HG03460 (cell line): ENCODE results near the gene KCNK2.

ENCODE experiments used
- ATAC-seq: cut with Tn5 transposase; IDR thresholded peaks from one replicate; pipeline ENCODE4 v1.9.1; 2021; ENCODE audit not compliant: unreplicated experiment

Gene KCNK2, protein sequence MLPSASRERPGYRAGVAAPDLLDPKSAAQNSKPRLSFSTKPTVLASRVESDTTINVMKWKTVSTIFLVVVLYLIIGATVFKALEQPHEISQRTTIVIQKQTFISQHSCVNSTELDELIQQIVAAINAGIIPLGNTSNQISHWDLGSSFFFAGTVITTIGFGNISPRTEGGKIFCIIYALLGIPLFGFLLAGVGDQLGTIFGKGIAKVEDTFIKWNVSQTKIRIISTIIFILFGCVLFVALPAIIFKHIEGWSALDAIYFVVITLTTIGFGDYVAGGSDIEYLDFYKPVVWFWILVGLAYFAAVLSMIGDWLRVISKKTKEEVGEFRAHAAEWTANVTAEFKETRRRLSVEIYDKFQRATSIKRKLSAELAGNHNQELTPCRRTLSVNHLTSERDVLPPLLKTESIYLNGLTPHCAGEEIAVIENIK

DNA sequence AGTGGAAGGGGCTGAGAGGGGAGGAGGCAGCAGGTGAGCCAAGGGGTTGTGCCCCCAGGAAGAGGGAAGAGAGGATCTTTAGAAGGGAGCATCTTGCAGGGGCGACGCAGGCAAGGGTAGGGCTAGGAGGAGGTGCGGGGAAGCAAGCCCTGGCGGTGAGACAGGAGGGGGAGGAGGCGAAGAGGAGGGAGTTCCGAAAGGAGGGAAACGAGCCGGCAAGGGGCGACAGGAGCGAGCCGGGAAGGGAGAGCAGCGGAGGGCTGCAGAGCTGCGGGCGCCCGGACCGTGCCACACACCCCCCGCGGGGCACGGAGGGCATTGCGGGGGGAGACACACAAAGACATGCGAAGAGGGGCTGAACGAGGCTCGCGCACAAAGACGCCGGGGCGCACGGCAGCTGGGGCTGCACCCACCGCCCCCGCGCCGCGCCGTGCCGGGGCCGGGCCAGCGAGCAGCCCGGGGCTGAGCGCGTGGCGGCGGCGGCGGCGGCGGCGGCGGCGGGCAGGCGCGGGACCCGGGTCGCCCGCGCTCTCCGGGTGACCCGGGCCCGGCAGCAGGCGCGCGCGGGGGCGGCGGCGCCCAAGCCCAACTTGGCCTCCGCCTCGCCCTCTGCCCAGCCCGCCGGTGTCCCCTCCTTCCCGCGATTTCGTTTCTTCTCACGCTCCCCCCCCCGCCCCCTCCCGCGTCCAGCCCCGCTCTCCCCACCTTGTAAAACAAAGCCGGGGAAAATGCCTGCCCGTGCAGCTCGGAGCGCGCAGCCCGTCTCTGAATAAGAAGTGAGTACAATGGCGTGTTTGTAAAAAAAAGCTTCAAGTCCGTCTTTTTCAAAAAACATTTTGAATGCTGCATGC lies at the start of gene KCNK2:
Gene KCNK2 (plus strand): TSS at position 206 of the 851 bp plus-strand sequence. CDS start 649 bp downstream, outside the sequence.
- no peak for ATAC-seq

DNA sequence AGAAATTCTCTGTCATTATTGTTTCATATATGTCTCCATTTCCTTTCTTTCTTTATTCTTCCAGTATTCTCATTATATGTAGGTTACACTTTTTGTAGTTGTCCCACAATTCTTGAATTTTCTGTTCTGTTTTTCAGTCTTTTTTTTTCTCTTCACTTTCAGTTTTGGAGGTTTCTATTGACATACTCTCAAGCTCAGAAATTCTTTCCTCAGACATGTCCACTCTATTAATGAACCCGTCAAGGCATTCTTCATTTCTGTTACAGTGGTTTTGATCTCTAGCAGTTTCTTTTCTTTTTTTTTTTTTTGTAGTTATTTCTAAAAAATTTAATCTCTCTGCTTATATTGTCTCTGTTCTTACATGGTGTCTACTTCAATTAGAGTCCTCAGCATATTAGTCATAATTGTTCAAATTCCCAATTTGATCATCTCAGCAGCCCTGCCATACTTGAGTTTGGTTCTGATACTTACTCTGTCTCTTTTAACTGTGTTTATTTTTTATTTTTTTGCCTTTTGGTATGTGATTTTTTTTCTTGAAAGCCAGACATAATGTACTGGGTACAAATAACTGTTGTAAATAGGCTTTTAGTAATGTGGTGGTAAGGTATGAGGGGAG lies 49.5 kb upstream of the KCNK2 start:
- no peak for ATAC-seq

DNA sequence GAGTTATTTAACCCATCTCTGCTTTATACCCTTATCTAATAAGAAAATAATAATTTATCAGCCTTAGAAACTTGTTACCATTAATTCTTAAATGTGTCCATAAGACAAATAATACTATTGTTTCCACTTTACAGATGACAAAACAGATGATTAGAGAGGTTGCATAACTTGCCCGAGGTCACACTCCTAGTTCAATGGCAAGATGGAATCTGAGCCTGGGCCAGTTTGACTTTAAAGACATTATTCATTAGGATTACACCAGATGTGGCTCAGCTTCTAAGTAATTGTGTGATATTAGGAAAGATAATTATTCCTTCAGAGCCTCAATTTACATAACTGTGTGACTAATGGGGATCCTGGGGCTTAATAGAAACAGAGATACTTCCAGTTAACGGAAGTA lies 42.3 kb upstream of the KCNK2 start:
- no peak for ATAC-seq

DNA sequence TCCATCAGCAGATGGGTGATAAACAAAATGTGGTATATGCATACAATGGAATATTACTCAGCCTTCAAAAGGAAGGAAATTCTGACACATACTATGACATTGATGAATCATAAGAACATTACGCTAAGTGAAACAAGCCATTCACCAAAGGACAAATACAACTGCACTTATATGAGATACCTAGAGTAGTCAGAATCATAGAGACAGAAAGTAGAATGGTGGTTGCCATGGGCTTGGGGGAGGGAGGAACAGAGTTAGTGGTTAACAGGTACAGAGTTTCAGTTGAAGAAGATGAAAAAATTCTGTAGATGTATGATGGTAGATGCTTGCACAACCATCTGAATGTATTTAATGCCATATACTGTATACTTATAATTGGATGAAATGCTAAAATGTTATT lies 39.1 kb upstream of the KCNK2 start:
- no peak for ATAC-seq

DNA sequence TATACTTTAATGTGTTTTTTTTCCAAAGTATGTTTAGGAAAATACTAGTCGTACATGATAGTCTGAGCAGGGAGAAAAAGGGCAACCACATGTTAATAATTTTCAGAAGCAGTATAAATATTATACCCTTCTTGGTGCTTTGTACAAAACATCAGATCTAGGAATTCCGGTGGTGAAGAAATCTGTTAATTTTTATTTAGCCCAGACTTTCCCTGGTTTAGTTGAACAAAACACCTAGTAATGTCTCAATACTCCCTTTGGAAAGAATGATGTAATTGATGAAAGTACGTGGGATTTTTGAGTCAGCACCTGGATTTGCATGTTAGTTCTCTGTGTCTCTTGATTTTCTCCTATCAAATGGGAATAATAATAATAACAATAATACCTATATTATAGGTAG lies 38.4 kb upstream of the KCNK2 start:
- ATAC-seq, result no peak

DNA sequence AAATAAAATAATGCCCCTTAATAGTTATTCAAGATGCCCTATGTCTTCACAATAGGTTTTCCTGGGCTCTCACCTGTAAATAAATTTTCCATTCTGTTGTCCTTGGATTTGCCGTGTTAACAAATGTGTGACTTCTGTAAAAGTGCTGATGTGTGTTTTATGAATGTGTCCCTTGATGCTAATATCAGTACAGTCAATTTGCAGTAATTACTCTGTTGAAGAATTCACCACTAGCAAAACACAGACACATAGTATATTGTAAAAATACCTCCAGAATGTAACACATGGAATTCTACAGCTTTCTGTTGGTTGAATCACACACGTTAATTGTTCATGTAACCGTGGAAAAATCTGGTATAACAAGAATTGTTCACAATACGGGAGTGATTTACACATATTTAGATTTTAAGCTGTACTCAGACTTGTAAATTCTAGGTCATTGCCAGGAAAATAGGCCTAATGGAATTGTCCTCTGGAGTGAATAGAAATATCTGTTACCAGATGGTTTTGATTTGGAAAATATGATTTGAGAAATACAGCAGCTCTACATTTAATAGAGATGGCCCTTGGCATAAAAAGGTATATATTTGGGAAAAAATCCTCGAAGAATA lies 36.7 kb upstream of the KCNK2 start:
- no peak for ATAC-seq

DNA sequence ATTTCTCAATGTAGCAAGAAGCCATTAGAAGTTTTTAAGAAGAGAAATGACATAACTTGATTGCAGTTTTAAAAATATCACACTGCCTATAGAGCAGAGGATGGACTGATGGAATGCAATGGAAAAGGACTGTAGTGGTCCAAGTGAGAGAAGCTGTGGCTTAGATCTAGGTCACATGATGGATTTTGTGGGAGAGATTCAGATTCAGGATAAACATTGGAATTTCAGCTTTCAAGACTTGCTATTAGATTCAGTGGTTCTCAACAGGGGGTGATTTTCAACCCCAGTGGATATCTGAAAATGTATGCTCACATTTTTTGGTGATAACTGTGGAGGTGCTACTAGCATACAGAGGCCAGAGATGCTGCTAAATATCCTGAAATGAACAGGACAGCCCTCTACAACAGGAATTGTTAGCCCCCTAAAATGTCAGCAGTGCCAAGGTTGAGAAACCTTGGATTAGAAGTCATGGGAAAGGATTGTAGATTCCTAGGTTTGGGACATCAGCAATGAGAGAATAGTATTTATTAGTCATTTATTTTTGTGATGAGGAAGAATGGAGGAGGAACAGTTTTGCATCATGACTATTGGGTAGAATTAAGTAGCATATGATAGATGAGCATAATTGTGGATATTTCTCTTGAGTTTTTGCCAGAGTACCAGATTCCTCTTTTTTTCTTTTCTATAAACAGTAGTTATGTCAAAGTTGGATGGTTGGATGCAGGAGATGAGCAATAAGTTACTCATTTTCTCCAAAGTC lies 30.1 kb upstream of the KCNK2 start:
- ATAC-seq, result no peak

DNA sequence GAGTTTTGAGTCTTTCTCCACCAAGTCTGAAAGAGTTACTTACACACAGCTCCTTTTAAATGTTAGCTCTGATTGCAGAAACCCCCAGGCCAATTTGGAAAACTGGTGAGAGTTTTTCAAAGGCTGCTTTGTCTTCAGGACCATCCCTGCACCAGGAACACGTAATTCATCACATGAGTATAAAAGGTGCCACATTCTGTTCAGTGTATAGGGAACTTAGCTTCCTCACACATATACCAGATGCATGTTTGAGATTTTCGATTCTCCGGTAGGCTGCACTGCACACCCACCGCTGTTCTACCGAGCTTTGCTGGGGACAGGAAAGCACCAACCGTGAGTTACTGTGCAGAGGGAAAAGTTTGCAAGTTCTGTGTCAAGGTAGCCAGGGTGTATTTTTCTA lies 28.3 kb upstream of the KCNK2 start:
- ATAC-seq, result no peak

DNA sequence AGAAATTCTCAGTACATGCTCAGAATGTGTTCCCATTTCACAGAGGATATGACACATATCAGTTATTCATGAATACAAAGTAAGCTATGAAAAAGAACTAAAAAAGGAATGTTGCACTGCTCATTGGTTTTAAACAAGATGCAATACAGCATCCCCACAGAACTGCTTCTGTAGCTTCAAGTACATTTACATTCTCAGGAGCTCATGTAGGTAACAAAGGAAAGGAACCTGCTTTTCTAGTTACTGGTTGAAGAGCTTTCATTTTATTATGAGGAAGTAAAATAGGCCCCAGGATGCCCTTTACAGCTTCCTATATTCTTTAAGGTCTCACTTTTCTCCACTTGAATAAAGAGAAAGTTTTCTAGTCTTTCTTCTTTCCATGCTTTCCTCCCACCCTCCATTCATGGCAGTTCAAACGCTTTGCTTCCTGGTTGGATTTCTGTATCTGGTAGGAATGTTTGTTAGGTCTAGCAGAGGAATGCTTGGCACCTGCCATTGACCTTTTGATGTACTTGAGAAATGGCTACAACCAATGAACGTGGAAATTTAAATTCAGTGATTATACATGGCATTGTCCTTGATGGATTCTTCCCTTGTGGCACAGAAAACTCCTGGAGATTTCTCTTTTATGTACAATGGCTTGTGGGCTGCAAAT lies 27.1 kb upstream of the KCNK2 start:
- no peak for ATAC-seq

DNA sequence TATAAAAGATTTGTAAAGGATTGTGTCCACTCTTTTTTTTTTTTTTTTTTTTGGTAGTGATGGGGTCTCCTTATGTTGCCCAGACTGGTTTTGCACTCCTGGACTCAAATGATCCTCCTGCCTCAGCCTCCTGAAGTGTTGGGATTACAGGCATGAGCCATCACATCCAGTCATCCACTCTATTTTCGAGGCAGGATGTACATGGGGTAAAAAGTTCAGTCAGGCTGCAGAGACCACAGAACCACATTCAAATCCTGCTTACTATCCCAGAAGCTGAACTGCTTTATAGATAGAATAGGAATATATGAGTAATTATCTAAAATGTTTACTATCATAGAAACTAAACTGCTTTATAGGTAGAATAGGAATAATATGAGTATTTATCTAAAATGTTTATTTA lies 26.0 kb upstream of the KCNK2 start:
- no peak for ATAC-seq

DNA sequence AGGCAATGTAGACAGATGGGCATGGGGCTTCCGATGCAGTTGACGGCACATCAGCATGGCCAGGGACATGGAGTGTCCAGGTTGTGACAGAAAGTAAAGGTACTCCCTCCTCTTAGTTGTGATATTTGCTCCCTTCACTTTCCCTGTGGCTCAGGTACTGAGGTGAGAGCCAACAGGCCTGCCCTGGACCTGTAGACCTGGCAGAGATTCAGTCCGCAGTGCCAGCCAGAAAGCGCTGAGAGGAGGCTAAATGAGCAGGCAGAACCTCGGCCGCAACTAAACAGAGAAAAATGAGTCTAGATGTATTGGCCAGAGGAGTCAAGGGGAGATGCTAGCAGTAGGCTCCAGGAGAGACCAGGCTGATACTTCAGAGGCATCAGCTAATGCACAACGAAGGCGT lies 22.6 kb upstream of the KCNK2 start:
- no peak for ATAC-seq

DNA sequence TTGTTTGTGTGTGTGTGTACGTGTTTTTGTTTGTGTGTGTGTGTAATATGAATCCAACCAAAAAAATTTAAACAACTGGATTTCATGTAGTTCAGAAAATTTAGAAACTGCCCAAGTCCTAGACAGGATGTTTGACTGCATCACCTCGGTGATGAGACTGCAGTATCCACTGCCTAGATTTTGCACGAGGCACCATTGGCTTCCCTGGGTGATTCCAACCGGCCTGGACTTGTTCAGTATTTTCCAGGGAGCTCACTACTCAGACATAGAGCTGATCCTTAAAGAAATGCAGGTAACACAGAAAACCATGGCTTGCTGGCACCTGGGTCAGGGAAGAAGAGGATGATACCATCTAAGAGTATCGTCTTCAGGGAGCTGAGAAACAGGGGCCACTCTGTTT lies 18.2 kb upstream of the KCNK2 start:
- ATAC-seq, result no peak

DNA sequence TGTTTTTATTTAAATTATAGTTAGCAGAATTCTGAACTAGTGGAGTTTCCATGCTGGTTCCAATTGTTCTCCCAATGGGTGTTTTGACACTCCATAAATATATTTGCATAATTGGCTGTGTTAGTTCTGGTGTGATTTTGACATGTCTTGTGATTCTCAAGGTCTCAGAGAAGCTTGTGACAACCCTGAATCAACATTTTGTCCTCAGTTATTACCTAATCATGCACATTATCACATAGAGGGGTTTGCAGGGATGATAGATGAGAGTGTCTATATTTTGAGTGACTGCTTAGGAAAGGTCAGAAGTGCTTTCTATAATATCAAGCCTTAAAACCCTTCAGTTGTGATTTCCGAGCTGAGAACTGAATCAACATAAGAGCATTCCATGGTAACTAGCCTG lies 11.5 kb upstream of the KCNK2 start:
- ATAC-seq, result no peak

DNA sequence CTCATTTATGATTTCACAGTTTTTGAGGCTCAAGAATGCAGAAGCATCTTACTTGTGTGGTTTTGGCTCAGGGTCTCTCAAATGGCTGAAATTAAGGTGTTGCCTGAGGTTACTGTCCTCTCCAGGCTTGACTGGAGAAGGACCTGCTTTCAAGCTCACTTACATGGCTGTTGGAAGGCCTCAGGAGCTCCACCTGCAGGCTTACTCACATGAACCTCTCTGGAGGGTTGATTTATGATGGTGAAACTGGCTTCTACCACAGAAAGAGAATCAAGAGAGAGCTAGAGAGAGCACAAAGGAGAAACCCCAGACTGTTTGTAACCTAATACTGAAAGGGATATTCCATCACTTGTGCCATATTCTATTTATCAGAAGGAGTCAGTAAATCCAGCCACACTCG lies 6.2 kb upstream of the KCNK2 start:
- no peak for ATAC-seq

DNA sequence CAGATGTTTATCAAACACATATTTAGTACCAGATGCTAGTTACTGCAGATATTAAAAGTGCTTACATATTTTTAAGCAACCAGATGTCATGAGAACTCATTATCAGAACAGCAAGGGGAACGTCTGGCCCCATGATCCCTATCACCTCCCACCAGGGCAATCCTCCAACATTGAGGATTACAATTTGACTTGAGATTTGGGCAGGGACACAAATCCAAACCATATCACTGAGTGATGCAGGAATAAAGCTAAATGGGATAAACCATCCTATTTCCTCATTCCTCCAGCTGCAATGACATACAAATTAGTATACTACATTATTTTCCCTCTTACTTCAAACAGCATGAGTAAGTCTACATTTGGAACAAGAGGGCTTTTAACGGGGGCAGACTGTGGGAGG lies 3.1 kb upstream of the KCNK2 start:
- ATAC-seq, result no peak

DNA sequence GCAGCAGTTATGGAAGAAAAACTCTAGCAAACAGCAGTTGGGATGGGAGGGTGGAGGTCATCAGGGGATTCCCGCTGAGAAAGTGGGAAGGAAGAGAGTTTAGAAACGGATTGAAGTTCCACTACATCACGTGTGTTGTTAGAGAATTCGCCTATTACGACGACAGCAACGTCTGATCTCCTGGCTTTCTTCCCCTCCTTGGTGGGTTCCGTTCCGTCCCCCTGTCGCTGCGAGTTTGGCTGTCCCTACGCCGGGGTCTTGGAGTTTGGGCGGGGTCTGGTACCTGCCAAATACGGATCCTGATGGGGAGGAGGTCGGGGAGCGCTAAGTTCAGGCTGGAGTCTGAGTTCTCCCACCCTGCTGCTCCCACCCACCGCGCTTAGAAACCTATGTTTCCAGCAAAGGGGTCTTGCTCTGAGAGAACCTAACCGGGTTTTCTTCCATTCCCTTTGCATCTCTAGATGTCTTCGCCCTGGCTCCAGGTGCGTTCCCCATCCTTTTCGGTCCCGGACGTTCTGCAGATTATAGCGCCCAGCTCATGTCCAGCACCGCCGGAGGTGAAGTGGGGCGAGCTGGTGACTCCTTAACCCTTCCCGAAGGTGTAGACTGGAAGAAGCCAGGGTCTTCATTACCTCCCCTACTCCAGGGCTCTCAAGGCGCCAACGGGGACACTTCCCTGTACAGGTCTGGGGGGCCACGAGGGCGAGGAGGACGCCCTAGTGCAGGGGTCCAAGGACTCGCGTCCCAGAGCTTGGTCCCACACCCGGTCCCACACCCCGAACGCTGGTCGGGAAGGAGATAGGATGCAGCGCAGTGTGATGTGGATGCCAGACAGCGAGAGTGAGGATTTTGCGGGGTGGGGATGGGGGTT lies 641 bp upstream of the KCNK2 start:
- ATAC-seq, result no peak

DNA sequence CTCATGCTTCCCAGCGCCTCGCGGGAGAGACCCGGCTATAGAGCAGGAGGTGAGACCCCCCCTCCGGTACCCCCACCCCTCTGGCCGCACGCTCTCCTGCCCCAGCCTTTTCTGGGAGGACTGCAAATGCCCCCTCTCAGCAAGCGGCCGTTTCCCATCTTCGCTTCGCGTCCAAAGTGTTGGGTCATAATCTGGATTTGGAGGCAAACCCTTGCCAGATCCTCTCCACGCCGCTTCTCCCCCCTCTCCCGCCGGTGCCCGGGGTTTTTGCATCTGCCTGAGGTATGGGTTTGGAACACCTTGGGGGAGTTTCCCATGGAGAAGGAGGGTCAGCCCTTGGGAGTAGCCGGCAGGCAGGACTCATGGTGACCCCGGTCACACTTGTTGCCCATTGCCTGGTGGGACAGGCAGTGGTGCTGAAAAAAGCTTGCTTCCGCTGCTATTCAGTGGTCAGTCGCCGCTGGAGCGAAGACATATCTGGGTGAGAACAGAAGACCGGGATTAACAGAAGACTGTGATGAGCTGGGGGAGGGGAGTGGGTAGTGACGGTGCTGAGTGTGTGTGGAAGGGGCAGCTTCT lies 935 bp downstream of the KCNK2 start:
- no peak for ATAC-seq

DNA sequence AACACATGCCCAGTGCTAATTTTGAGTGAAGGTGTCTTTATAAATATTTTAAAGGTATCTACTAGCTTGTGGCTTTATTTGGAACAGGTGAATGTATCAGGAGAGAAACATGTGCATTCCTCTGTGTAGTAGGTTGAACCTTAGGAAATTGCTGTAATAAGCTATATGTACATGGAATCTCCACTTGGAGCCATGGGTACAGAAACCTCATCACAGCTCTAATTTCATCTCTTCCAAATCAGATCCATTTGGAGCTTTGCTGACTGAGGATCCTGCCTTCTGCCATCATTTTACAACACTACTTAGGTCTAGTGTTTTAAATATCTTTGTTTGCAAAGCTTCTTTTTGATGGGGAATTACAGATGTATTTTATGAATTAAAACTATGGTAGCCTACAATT lies 2.1 kb downstream of the KCNK2 start:
- no peak for ATAC-seq

DNA sequence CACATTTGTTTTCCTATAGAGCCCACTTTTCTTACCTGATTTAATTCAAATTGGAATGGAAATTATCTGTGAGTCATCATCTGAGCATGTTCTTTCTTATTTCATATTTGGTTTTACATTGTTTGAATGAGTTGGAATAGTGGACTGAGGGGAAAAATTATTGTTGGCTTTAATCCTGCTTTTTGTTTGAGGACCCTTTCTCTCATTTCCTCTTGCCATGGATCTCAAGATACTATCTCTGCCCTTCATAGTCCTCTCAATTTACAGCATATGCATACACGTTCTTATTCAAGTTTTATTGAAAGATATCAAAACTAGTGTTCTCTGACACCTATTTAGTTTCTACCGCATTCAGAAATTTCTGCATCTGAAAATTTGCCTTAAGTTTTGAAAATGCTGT lies 5.1 kb downstream of the KCNK2 start:
- no peak for ATAC-seq
